ENCODE data around the gene EPAS1.

- TF ChIP-seq, protein P1, sequence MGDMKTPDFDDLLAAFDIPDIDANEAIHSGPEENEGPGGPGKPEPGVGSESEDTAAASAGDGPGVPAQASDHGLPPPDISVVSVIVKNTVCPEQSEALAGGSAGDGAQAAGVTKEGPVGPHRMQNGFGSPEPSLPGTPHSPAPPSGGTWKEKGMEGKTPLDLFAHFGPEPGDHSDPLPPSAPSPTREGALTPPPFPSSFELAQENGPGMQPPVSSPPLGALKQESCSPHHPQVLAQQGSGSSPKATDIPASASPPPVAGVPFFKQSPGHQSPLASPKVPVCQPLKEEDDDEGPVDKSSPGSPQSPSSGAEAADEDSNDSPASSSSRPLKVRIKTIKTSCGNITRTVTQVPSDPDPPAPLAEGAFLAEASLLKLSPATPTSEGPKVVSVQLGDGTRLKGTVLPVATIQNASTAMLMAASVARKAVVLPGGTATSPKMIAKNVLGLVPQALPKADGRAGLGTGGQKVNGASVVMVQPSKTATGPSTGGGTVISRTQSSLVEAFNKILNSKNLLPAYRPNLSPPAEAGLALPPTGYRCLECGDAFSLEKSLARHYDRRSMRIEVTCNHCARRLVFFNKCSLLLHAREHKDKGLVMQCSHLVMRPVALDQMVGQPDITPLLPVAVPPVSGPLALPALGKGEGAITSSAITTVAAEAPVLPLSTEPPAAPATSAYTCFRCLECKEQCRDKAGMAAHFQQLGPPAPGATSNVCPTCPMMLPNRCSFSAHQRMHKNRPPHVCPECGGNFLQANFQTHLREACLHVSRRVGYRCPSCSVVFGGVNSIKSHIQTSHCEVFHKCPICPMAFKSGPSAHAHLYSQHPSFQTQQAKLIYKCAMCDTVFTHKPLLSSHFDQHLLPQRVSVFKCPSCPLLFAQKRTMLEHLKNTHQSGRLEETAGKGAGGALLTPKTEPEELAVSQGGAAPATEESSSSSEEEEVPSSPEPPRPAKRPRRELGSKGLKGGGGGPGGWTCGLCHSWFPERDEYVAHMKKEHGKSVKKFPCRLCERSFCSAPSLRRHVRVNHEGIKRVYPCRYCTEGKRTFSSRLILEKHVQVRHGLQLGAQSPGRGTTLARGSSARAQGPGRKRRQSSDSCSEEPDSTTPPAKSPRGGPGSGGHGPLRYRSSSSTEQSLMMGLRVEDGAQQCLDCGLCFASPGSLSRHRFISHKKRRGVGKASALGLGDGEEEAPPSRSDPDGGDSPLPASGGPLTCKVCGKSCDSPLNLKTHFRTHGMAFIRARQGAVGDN (CRISPR knock-in tag; IDR thresholded peaks at IDR 0.05) = no peak
- TF ChIP-seq, protein P2, sequence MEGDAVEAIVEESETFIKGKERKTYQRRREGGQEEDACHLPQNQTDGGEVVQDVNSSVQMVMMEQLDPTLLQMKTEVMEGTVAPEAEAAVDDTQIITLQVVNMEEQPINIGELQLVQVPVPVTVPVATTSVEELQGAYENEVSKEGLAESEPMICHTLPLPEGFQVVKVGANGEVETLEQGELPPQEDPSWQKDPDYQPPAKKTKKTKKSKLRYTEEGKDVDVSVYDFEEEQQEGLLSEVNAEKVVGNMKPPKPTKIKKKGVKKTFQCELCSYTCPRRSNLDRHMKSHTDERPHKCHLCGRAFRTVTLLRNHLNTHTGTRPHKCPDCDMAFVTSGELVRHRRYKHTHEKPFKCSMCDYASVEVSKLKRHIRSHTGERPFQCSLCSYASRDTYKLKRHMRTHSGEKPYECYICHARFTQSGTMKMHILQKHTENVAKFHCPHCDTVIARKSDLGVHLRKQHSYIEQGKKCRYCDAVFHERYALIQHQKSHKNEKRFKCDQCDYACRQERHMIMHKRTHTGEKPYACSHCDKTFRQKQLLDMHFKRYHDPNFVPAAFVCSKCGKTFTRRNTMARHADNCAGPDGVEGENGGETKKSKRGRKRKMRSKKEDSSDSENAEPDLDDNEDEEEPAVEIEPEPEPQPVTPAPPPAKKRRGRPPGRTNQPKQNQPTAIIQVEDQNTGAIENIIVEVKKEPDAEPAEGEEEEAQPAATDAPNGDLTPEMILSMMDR (CRISPR knock-in tag; IDR thresholded peaks at IDR 0.05) = no peak
- TF ChIP-seq ESRRA (CRISPR knock-in tag; IDR thresholded peaks at IDR 0.05; ENCODE audit: low read depth) = no peak
These were observed 49.0 kb upstream of the EPAS1 start for GRCh38 chr2:46248171-46248570.
